A549 (cell line): ENCODE measurements around the gene WDR72. TPM values are rescaled to one million over a fixed set of nuclear protein-coding genes. Genes with fewer than 3 reads are reported as not detected.

Experiments
- ATAC-seq, 2 experiments: fragments of 200-7000 bp in 1 of 2; fragments of >200 bp in 1 of 2; cut with Nextera tagmentation in 1 of 2; cut with Tn5 transposase in 1 of 2; 3 replicates each; pipeline versions ENCODE4 v1.8.0 to v1.9.1; 2018 to 2020; ENCODE audit warnings: mild to moderate bottlenecking in 1 of 2, moderate library complexity in 1 of 2
- CTCF ChIA-PET: fragments of 300-600 bp; sonication (Branson Sonifier 250); formaldehyde crosslinking; extraction: SDS; loops from one replicate; lab custom pipeline; 2021; ENCODE audit warnings: antibody characterized with exemption, inconsistent platforms; lab: Yijun Ruan, JAX
- POLR2A ChIA-PET: fragments of 350-600 bp; formaldehyde crosslinking; extraction: SDS; loops from one replicate; lab custom pipeline; 2021; ENCODE audit warnings: antibody characterized with exemption, inconsistent platforms; lab: Yijun Ruan, JAX
- DNase-seq, 2 experiments: peaks; one replicate each; pipeline versions ENCODE4 v3.0.0 to v3.0.0-alpha.2; 2011 to 2016; ENCODE audit warnings: low read depth in 1 of 2, low spot score in 1 of 2
- FAIRE-seq: peaks from 2 replicates; lab custom pipeline; 2011; peaks lifted over from hg19 to GRCh38; lab: Jason Lieb, UNC
- H3K27ac ChIP-seq, 2 experiments: fragments of >200 bp; sonication (Bioruptor Twin); formaldehyde crosslinking; 3 replicates each; pipeline ENCODE4 v1.5.1; 2016 to 2017
- H3K4me1 ChIP-seq: fragments of >200 bp; sonication (Bioruptor Twin); formaldehyde crosslinking; 3 replicates; pipeline ENCODE4 v1.6.1; 2016
- H3K4me2 ChIP-seq: fragments of >200 bp; sonication (Bioruptor Twin); formaldehyde crosslinking; 3 replicates; pipeline ENCODE4 v1.6.1; 2016
- H3K4me3 ChIP-seq: fragments of >200 bp; sonication (Bioruptor Twin); formaldehyde crosslinking; 3 replicates; pipeline ENCODE4 v1.5.1; 2016
- H3K9me3 ChIP-seq: fragments of >200 bp; sonication (Bioruptor Twin); formaldehyde crosslinking; 3 replicates; pipeline ENCODE4 v1.6.1; 2016
- CBX2 ChIP-seq: fragments of 200-600 bp; sonication (generic); IDR thresholded peaks from 2 replicates; pipeline ENCODE4 v1.6.1; 2016; ENCODE audit warnings: low read depth, mild to moderate bottlenecking, borderline replicate concordance
- CBX8 ChIP-seq: fragments of 200-600 bp; sonication (generic); IDR thresholded peaks from 2 replicates; pipeline ENCODE4 v1.6.1; 2016
- E2F6 ChIP-seq: IDR thresholded peaks from 2 replicates; pipeline ENCODE4 v1.6.1; 2012; ENCODE audit warnings: low read depth, borderline replicate concordance
- FOSB ChIP-seq: fragments of 250-450 bp; sonication (Bioruptor Pico); IDR thresholded peaks from 2 replicates; pipeline ENCODE4 v1.5.0; 2020; ENCODE audit warnings: mild to moderate bottlenecking, moderate library complexity
- FOSL2 ChIP-seq, 2 experiments: fragments of 450-650 bp in 1 of 2; fragments of >200 bp in 1 of 2; sonication (Bioruptor Twin) in 1 of 2; formaldehyde crosslinking; IDR thresholded peaks; 2 replicates each; pipeline versions ENCODE4 v1.5.0 to v1.6.1; 2016 to 2020; ENCODE audit warnings: mild to moderate bottlenecking in 1 of 2, moderate library complexity in 1 of 2
- FOXS1 ChIP-seq: fragments of 250-450 bp; sonication (Bioruptor Pico); IDR thresholded peaks from 2 replicates; pipeline ENCODE4 v1.5.0; 2020; ENCODE audit warnings: mild to moderate bottlenecking, moderate library complexity
- GATA3 ChIP-seq: IDR thresholded peaks from 2 replicates; pipeline ENCODE4 v1.6.1; 2012; ENCODE audit warnings: borderline replicate concordance
- HDAC2 ChIP-seq: fragments of 200-600 bp; sonication (generic); IDR thresholded peaks from 2 replicates; pipeline ENCODE4 v1.6.1; 2016
- HEYL ChIP-seq: fragments of 250-450 bp; sonication (Bioruptor Pico); IDR thresholded peaks from 2 replicates; pipeline ENCODE4 v1.8.0; 2021; ENCODE audit warnings: mild to moderate bottlenecking, moderate library complexity
- MAFK ChIP-seq: fragments of 450-650 bp; IDR thresholded peaks from 2 replicates; pipeline ENCODE4 v1.6.1; 2014; ENCODE audit not compliant: partially characterized antibody
- MAX ChIP-seq: IDR thresholded peaks from 2 replicates; pipeline ENCODE4 v1.6.1; 2012
- NPAS2 ChIP-seq: fragments of 250-450 bp; sonication (Bioruptor Pico); IDR thresholded peaks from 2 replicates; pipeline ENCODE4 v1.8.0; 2022; ENCODE audit warnings: mild to moderate bottlenecking, moderate library complexity, borderline replicate concordance
- NR3C1 ChIP-seq: fragments of >200 bp; sonication (Bioruptor Twin); formaldehyde crosslinking; IDR thresholded peaks from 3 replicates; pipeline ENCODE4 v1.6.1; 2017
- PHF8 ChIP-seq: fragments of 200-600 bp; sonication (generic); IDR thresholded peaks from 2 replicates; pipeline ENCODE4 v1.6.1; 2016; ENCODE audit warnings: low read depth, mild to moderate bottlenecking, antibody characterized with exemption, moderate library complexity, borderline replicate concordance
- POLR2AphosphoS2 ChIP-seq: conservative IDR thresholded peaks from 2 replicates; pipeline ENCODE4 v1.6.1; 2012; ENCODE audit warnings: low read length, improper control_type of control experiment, inconsistent platforms
- REST ChIP-seq: fragments of 200-600 bp; sonication (generic); IDR thresholded peaks from 2 replicates; pipeline ENCODE4 v1.6.1; 2016; ENCODE audit warnings: antibody characterized with exemption, mild to moderate bottlenecking, moderate library complexity
- ZC3H11A ChIP-seq: fragments of 450-650 bp; IDR thresholded peaks from 2 replicates; pipeline ENCODE4 v1.6.1; 2014; ENCODE audit warnings: antibody characterized with exemption, mild to moderate bottlenecking
- ZFP36 ChIP-seq: fragments of 450-650 bp; IDR thresholded peaks from 2 replicates; pipeline ENCODE4 v1.6.1; 2014; ENCODE audit warnings: borderline replicate concordance; ENCODE audit not compliant: partially characterized antibody
- ZNF302 ChIP-seq: fragments of 250-450 bp; sonication (Bioruptor Pico); IDR thresholded peaks from 2 replicates; pipeline ENCODE4 v1.9.0; 2021; ENCODE audit warnings: inconsistent platforms, mild to moderate bottlenecking, moderate library complexity
- WGBS: methylation state at CpG from one replicate; pipeline ENCODE4 v1.1.6; 2017; ENCODE audit errors: missing lambda C conversion rate; 5-methylcytosine and 5-hydroxymethylcytosine counted together
- polyA plus RNA-seq, 4 experiments: library from polyadenylated mRNA; depleted of rRNA in 3 of 4; stranded (reverse); fragments of >200 nt; fragmentation: RNase III in 1 of 4; extraction: RNeasy Plus Mini Kit Qiagen cat#74134 plus additional on column Dnase treatment in 1 of 4; gene quantifications; 2 replicates in 3 of 4; 3 replicates in 1 of 4; pipeline ENCODE4 v1.2.3, GENCODE V29; 2011 to 2017
- TF ChIP-seq, protein P1 (sequence below): fragments of >200 bp; sonication (Bioruptor Twin); formaldehyde crosslinking; IDR thresholded peaks from 2 replicates; pipeline ENCODE4 v1.6.1; 2016

WDR72 gene
- polyA plus RNA-seq, 2 of the 4 experiments (the other 2 are of a cell fraction) = 12.0 to 28.5 TPM

DNA sequence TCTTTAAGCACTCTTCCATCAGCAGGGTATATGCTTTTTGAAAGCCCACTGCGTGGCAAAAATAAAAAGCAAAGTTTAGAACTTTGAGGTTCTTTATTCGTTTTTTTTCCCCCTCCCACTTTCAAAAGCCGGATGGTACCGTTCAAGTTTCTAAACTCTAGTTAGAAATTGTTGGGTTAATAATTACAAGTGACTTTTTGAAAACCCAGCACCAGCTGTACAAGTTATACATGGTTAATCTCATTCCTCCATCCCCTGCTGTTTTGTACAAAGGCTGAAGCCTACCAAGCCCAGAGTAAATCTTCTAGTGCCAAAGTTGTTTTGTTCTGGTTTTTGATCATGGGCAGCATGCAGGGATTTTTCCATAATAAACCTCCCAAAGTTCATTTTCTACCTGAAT is 48.6 kb downstream of the WDR72 start:
- no peaks in the 10 kb centered on the region for H3K9me3 ChIP-seq
- ChIA-PET CTCF (no interaction called here), POLR2A (no interaction called here)
- peak overlapping the region; percentile 45 for H3K4me2 ChIP-seq
- WGBS = 16% methylated on average over 4 of the region's 4 CpGs
- peak overlapping the region in 1 of 2 experiments; percentile 7; a peak in 2 of 6 replicates for H3K27ac ChIP-seq
- H3K4me3 ChIP-seq = no peak overlapping the region
- no peak for FAIRE-seq
- no peak for TF ChIP-seq MAFK
- TF ChIP-seq MAX = no peak
- no peak for TF ChIP-seq GATA3
- TF ChIP-seq FOSB = no peak
- TF ChIP-seq CBX8 = no peak
- TF ChIP-seq E2F6 = no peak
- TF ChIP-seq CBX2 = no peak
- TF ChIP-seq ZFP36 = no peak
- no peak for DNase-seq
- peaks cover 5% of the 10 kb centered on the region; the same call in 1 of the 3 replicates for H3K4me1 ChIP-seq
- ATAC-seq = no peak

- Histone ChIP-seq H3K27ac (no peak overlapping the region), H3K4me3 (no peak overlapping the region), H3K4me1 (peaks cover 5% of the 10 kb centered on the region; the same call in 1 of the 3 replicates), H3K4me2 (no peak overlapping the region), H3K9me3 (no peaks in the 10 kb centered on the region)
- DNase-seq = no peak
- ChIA-PET POLR2A (no interaction called here), CTCF (no interaction called here)
- TF ChIP-seq HEYL (CRISPR knock-in tag) (no peak), HDAC2 (no peak), E2F6 (no peak), NPAS2 (CRISPR knock-in tag) (no peak), FOXS1 (CRISPR knock-in tag) (no peak), POLR2AphosphoS2 (no peak), FOSL2 (IDR thresholded peaks at IDR 0.05) (no peak), FOSL2 (CRISPR knock-in tag; IDR thresholded peaks at IDR 0.05) (no peak), ZC3H11A (no peak), PHF8 (no peak), NR3C1 (no peak), ZNF302 (no peak), REST (no peak)
- TF ChIP-seq, protein P1, sequence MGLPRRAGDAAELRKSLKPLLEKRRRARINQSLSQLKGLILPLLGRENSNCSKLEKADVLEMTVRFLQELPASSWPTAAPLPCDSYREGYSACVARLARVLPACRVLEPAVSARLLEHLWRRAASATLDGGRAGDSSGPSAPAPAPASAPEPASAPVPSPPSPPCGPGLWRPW = no peak
- no peak for ATAC-seq
- FAIRE-seq = no peak
- 38% methylated on average over 2 of the region's 2 CpGs for WGBS
These were observed 49.6 kb downstream of the WDR72 start for GRCh38 chr15:53709821-53710220.
